Parathyroid adenoma (tissue), 2 donors: ENCODE data around the gene ITIH4.

Experiments
- H2AFZ ChIP-seq: fragments of 300-600 bp; sonication (generic); one replicate; pipeline ENCODE4 v1.7.0; 2017; ENCODE audit warnings: antibody characterized with exemption, mild to moderate bottlenecking
- H3K27ac ChIP-seq: fragments of 300-600 bp; sonication (generic); one replicate; pipeline ENCODE4 v1.7.0; 2017
- H3K27me3 ChIP-seq: fragments of 300-600 bp; sonication (generic); one replicate; pipeline ENCODE4 v1.7.0; 2017; ENCODE audit warnings: low read length; ENCODE audit not compliant: control insufficient read depth, insufficient read depth
- H3K36me3 ChIP-seq: fragments of 300-600 bp; sonication (generic); one replicate; pipeline ENCODE4 v1.7.0; 2017; ENCODE audit warnings: low read length; ENCODE audit not compliant: control insufficient read depth, insufficient read depth
- H3K4me1 ChIP-seq: fragments of 300-600 bp; sonication (generic); one replicate; pipeline ENCODE4 v1.7.0; 2017; ENCODE audit warnings: control low read depth
- H3K4me2 ChIP-seq: fragments of 300-600 bp; sonication (generic); one replicate; pipeline ENCODE4 v1.7.0; 2017; ENCODE audit warnings: low read length
- H3K4me3 ChIP-seq: fragments of 300-600 bp; sonication (generic); one replicate; pipeline ENCODE4 v1.7.0; 2017; ENCODE audit warnings: low read depth, low read length
- H3K79me2 ChIP-seq: fragments of 300-600 bp; sonication (generic); one replicate; pipeline ENCODE4 v1.7.0; 2017; ENCODE audit warnings: control low read depth
- H3K9ac ChIP-seq: fragments of 300-600 bp; sonication (generic); one replicate; pipeline ENCODE4 v1.7.0; 2017; ENCODE audit warnings: mild to moderate bottlenecking
- H3K9me3 ChIP-seq: fragments of 300-600 bp; sonication (generic); one replicate; pipeline ENCODE4 v1.7.0; 2017; ENCODE audit warnings: low read length; ENCODE audit not compliant: control insufficient read depth
- CTCF ChIP-seq: fragments of 300-600 bp; sonication (generic); IDR thresholded peaks from one replicate; pipeline ENCODE4 v1.7.0; 2017; ENCODE audit warnings: antibody characterized with exemption, mild to moderate bottlenecking
- donor health status: primary hyperparathyroidism.

ITIH4 gene

GRCh38 chr3:52809662-52810377, 20.7 kb downstream of the ITIH4 start:
- no peaks in the 10 kb centered on the region for H3K4me1 ChIP-seq
- TF ChIP-seq CTCF: no peak
- no peaks in the 10 kb centered on the region for H3K9me3 ChIP-seq
- no peak overlapping the region for H3K4me2 ChIP-seq
- no peaks in the 10 kb centered on the region for H3K79me2 ChIP-seq
- no peak overlapping the region for H3K27ac ChIP-seq
- H3K4me3 ChIP-seq: no peak overlapping the region
- no peak overlapping the region for H3K9ac ChIP-seq
- H2AFZ ChIP-seq: no peak overlapping the region
- no peaks in the 10 kb centered on the region for H3K36me3 ChIP-seq
- no peaks in the 10 kb centered on the region for H3K27me3 ChIP-seq

- Histone ChIP-seq H3K27me3 (no peaks in the 10 kb centered on the region), H3K9me3 (no peaks in the 10 kb centered on the region), H2AFZ (no peak overlapping the region), H3K36me3 (no peaks in the 10 kb centered on the region), H3K27ac (no peak overlapping the region), H3K9ac (no peak overlapping the region), H3K4me2 (no peak overlapping the region), H3K4me3 (no peak overlapping the region), H3K4me1 (no peaks in the 10 kb centered on the region), H3K79me2 (no peaks in the 10 kb centered on the region)
- no peak for TF ChIP-seq CTCF
Measured at GRCh38 chr3:52809149-52809548, 21.3 kb downstream of the ITIH4 start.

- no peaks in the 10 kb centered on the region for H3K27me3 ChIP-seq
- no peak overlapping the region for H3K4me2 ChIP-seq
- no peak overlapping the region for H3K27ac ChIP-seq
- H3K4me3 ChIP-seq: no peak overlapping the region
- no peaks in the 10 kb centered on the region for H3K4me1 ChIP-seq
- no peaks in the 10 kb centered on the region for H3K36me3 ChIP-seq
- no peak for TF ChIP-seq CTCF
- H3K9ac ChIP-seq: no peak overlapping the region
- no peak overlapping the region for H2AFZ ChIP-seq
- H3K79me2 ChIP-seq: no peaks in the 10 kb centered on the region
- no peaks in the 10 kb centered on the region for H3K9me3 ChIP-seq
Measured at GRCh38 chr3:52805270-52806039, 25.0 kb downstream of the ITIH4 start.

- H3K27ac ChIP-seq: no peak overlapping the region
- H2AFZ ChIP-seq: no peak overlapping the region
- no peaks in the 10 kb centered on the region for H3K79me2 ChIP-seq
- no peaks in the 10 kb centered on the region for H3K4me1 ChIP-seq
- H3K4me2 ChIP-seq: no peak overlapping the region
- H3K9ac ChIP-seq: no peak overlapping the region
- no peaks in the 10 kb centered on the region for H3K36me3 ChIP-seq
- TF ChIP-seq CTCF: no peak
- no peak overlapping the region for H3K4me3 ChIP-seq
- H3K27me3 ChIP-seq: no peaks in the 10 kb centered on the region
- H3K9me3 ChIP-seq: no peaks in the 10 kb centered on the region
Measured at GRCh38 chr3:52801839-52802238, 28.6 kb downstream of the ITIH4 start.
